ENCODE results near the gene FRG1.
"Not testable (repeated sequence)": the region's sequence is repeated elsewhere in the genome, so short reads cannot be mapped to it uniquely, and the experiment has no call there.

FRG1 gene

GRCh38 chr4:189985651-189986243, 45.1 kb downstream of the FRG1 start:
- not testable (repeated sequence) for DNase-seq

- no peak for DNase-seq
Observed at GRCh38 chr4:189988877-189989431, 48.3 kb downstream of the FRG1 start.

DNA sequence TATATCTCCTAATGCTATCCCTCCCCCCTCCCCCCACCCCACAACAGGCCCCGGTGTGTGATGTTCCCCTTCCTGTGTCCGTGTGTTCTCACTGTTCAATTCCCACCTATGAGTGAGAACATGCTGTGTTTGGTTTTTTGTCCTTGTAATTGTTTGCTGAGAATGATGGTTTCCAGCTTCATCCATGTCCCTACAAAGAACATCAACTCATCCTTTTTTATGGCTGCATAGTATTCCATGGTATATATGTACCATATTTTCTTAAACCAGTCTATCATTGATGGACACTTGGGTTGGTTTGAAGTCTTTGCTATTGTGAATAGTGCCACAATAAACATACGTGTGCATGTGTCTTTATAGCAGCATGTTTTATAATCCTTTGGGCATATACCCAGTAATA, 49.3 kb downstream of the FRG1 start:
- not testable (repeated sequence) for DNase-seq

Measured in CD4-positive, alpha-beta T cell treated with Interleukin-17A for 4 hours (primary cell).